NCI-H2196 treated with DMSO at 0.1 percent for 48 hours (cell line): Measurements from ENCODE around the gene ANP32E.

Experiments used
- DNase-seq: peaks from one replicate; lab custom pipeline; 2025; ENCODE audit not compliant: unreplicated experiment; lab: John Stamatoyannopoulos, UW

Gene ANP32E

GRCh38 chr1:150171801-150172200, 64.1 kb downstream of the ANP32E start:
- no peak for DNase-seq

- DNase-seq = no peak
These were observed 66.8 kb downstream of the ANP32E start for GRCh38 chr1:150168960-150169601.
